Fibroblast of the aortic adventitia (primary cell): ENCODE results near the gene POLR2F. TPM values are rescaled to one million over a fixed set of nuclear protein-coding genes. Genes with fewer than 3 reads are reported as not detected.

Source experiments
- DNase-seq: peaks from one replicate; pipeline ENCODE4 v3.0.0-alpha.2; 2010; ENCODE audit warnings: low read depth
- H3K4me3 ChIP-seq: 2 replicates; pipeline ENCODE4 v1.5.1; 2011; ENCODE audit warnings: low read depth, mild to moderate bottlenecking, control low read depth, low read length, moderate library complexity
- CTCF ChIP-seq: IDR thresholded peaks from 2 replicates; pipeline ENCODE4 v1.5.1; 2011; ENCODE audit warnings: mild to moderate bottlenecking, low read length, control low read depth, inconsistent platforms; ENCODE audit not compliant: insufficient read depth
- total RNA-seq: library from RNA; depleted of rRNA; stranded (reverse); fragments of >200 nt; gene quantifications from 2 replicates; pipeline ENCODE4 v1.2.3, GENCODE V29; 2012; ENCODE audit warnings: low replicate concordance

The POLR2F gene
- 18.3 and 112 TPM in 2 replicates for total RNA-seq

GRCh38 chr22:37953437-37954179 lies at the start of gene POLR2F, which contains the start of gene C22orf23:
TSS of gene POLR2F (plus strand) at chr22:37953699. CDS start at chr22:37953788, 89 bp downstream.
TSS of gene C22orf23 (minus strand) at chr22:37953601. CDS start at chr22:37953149, 452 bp downstream.
- no peak for TF ChIP-seq CTCF
- peak within 1 kb of the TSS; percentile 99 for H3K4me3 ChIP-seq
- DNase-seq = peak; percentile 95

- peak overlapping the region; percentile 81 for H3K4me3 ChIP-seq
- DNase-seq = peak; percentile 99
- TF ChIP-seq CTCF = no peak
Observed at GRCh38 chr22:37904572-37905533, 48.6 kb upstream of the POLR2F start.

GRCh38 chr22:37905534-37906363 lies 47.8 kb upstream of the POLR2F start, which contains the start of gene MICALL1:
TSS of gene MICALL1 (plus strand) at chr22:37906297. CDS start at chr22:37906423, 126 bp downstream.
- H3K4me3 ChIP-seq = peak within 1 kb of the TSS; percentile 81
- TF ChIP-seq CTCF = no peak
- DNase-seq = peak; percentile 56

GRCh38 chr22:37906364-37907008 lies 47.0 kb upstream of the POLR2F start:
- no peak for DNase-seq
- H3K4me3 ChIP-seq = peak overlapping the region; percentile 81
- no peak for TF ChIP-seq CTCF

- H3K4me3 ChIP-seq = peak overlapping the region; percentile 81
- no peak for TF ChIP-seq CTCF
- DNase-seq = no peak
Observed at GRCh38 chr22:37907036-37907954, 46.2 kb upstream of the POLR2F start.
